UCSD-AML1 (cell line): Measurements from ENCODE around the gene BTBD10.

Experiments used
- DNase-seq: peaks from one replicate; lab custom pipeline; 2025; ENCODE audit not compliant: unreplicated experiment; lab: John Stamatoyannopoulos, UW

BTBD10 gene

DNA sequence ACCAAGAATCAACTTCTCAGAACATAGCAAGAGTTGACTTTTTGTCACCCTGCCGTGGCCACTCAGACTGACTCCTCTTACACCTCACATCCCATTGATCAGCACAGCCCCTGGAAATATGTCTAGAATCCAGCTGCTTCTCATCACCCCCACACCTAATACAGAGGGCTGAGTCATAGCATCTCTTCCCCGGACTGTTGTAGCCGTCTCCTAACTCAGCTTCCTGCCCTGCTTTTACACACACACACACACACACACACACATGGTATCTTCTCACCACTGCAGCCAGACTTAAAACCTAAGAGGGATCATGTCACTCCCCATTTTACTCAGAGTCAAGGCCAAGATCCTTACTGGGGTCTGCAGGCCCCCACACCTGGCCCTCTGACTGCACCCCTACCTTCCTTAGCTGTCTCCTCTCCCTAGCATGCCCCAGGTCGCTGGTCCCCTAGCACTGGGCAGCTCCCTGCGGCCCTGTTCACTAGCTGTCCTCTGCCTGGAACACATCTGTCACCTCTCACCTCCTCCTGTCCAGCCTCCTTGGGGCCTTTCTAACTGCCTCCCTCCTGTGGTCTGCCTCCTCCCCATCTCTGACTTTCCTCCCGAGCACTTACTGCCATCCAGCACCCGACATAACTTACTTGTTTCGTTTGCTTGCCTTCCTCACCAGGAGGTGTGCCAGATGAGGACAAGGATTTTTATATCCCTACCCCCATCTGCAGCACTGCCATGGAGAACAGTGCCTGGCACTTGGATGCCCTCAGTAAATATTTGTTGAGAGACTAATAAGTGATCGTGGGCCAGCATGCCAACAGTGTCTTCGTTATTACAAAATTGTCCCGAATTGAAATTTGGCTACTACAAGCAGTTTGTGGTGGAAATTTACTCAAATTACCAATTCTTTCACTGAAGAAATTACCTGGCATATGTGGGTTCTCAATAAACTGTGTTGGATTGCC, 123.5 kb downstream of the BTBD10 start:
- peak; percentile 39 for DNase-seq

DNA sequence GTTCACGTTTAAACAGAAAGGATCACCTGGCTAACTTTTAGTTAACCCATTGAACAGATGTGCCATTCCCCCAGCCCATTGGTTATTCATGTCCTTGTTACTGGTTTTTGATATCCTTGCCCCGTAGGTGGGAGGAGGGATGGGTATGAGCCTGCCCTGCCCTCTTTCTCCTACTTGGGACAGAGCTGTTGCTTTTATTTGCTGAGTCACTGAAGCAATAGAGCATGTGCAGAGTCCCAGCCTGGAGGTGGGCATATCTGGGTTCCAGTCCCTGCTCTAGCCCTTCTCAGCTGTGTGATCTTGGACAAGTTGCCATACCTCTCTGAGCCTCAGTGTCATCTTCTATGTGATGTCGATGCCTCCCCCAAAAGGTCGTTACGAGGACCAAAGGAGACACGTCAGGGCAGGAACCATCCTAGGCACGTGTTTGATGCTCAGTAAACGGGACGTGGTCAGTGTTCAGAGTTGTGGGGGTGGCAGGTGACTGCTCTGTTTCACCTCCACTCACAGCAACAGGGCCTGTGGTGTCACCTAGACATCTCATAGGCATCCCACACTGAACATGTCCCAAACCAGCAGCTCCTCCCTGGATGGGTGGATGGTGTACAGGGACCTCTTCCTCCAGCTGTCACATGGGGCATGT, 124.5 kb downstream of the BTBD10 start:
- DNase-seq = no peak

DNA sequence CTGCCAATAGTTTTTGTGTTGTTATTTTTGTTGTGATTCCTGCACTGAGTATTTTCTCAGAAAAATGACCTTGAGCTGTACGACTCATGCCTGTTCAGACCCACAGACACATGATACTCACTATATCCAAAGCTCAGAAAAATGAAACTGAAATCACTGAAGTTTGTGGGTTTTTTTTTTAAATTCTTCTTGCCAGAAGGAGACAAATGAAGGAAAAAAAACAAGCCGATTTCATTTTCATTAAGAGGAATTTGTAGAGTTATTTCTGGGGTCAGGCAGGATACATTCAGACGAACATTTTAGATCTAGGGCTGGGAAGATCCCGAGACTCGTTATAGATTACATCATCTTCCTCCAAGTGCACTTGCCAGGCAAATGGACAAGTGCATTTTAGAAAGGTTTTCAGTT, 125.0 kb downstream of the BTBD10 start:
- DNase-seq = no peak
